Spleen (tissue), 7 donors: ENCODE measurements around the gene CTSH.

ENCODE experiments used
- CTCF ChIP-seq, 11 experiments: fragments of 200-600 bp in 7 of 11; fragments of 450-650 bp in 4 of 11; sonication (generic) in 4 of 11; IDR thresholded peaks in 8 of 11; conservative IDR thresholded peaks in 3 of 11; 1 replicate in 7 of 11; 2 replicates in 4 of 11; pipeline versions ENCODE4 v1.4.0 to v1.8.0; 2016 to 2021; ENCODE audit warnings: antibody characterized with exemption in 11 of 11, inconsistent platforms in 4 of 11, mild to moderate bottlenecking in 1 of 11
- POLR2A ChIP-seq, 3 donors: fragments of 450-650 bp; IDR thresholded peaks; one replicate each; pipeline ENCODE4 v1.5.1; 2017; ENCODE audit warnings: antibody characterized with exemption in 3 of 3, mild to moderate bottlenecking in 1 of 3
- POLR2AphosphoS5 ChIP-seq, 3 donors: sonication (generic); formaldehyde crosslinking; IDR thresholded peaks; one replicate each; pipeline ENCODE4 v1.5.1; 2017; ENCODE audit warnings: antibody characterized with exemption in 3 of 3
- donor health status: DM: no; HTN: no; CAD: no; lungs with moderate emphysema.
- donor health status: DM: no; HTN: no; CAD: no.
- donor health status: DM: no; HTN: no; CAD: no.

- TF ChIP-seq CTCF (IDR thresholded peaks at IDR 0.05 in 8 of 11, conservative IDR thresholded peaks at IDR 0.05 in 3 of 11) = no peak
- TF ChIP-seq POLR2A (IDR thresholded peaks at IDR 0.05) = no peak
- TF ChIP-seq POLR2AphosphoS5 (IDR thresholded peaks at IDR 0.05) = no peak
Measured at GRCh38 chr15:78923015-78923414, 21.8 kb downstream of the CTSH start.
